ENCODE measurements around the gene PLK5.

Gene PLK5

GRCh38 chr19:1560286-1560882 lies 36.5 kb downstream of the PLK5 start:
- no peak for DNase-seq

- no peak for DNase-seq
Measured at GRCh38 chr19:1561236-1561842, 37.5 kb downstream of the PLK5 start.

- no peak for DNase-seq
Measured at GRCh38 chr19:1563251-1563650, 39.4 kb downstream of the PLK5 start.

- peak; percentile 69 for DNase-seq
Measured at GRCh38 chr19:1566392-1567115, 42.7 kb downstream of the PLK5 start.

- DNase-seq = no peak
Measured at GRCh38 chr19:1567116-1567847, 43.4 kb downstream of the PLK5 start.

- DNase-seq = no peak
Measured at GRCh38 chr19:1567848-1568227, 44.0 kb downstream of the PLK5 start.

- DNase-seq = peak; percentile 37
Measured at GRCh38 chr19:1568320-1569019, 44.6 kb downstream of the PLK5 start, which contains the start of gene MEX3D. MEX3D (minus strand) TSS chr19:1568325; CDS start chr19:1568058, 267 bp downstream.

GRCh38 chr19:1569997-1570396 lies 46.1 kb downstream of the PLK5 start:
- no peak for DNase-seq

- DNase-seq = no peak
Measured at GRCh38 chr19:1570836-1571235, 47.0 kb downstream of the PLK5 start.

- no peak for DNase-seq
Measured at GRCh38 chr19:1571358-1571757, 47.5 kb downstream of the PLK5 start.

- DNase-seq = no peak
Measured at GRCh38 chr19:1572795-1573194, 48.9 kb downstream of the PLK5 start.

- DNase-seq = no peak
Measured at GRCh38 chr19:1574354-1575136, 50.7 kb downstream of the PLK5 start.

GRCh38 chr19:1575323-1576241 lies 51.7 kb downstream of the PLK5 start:
- DNase-seq = no peak

GRCh38 chr19:1576242-1577089 lies 52.6 kb downstream of the PLK5 start:
- DNase-seq = no peak

GRCh38 chr19:1577090-1577928 lies 53.4 kb downstream of the PLK5 start:
- no peak for DNase-seq

- no peak for DNase-seq
Measured at GRCh38 chr19:1577929-1578618, 54.2 kb downstream of the PLK5 start.

GRCh38 chr19:1579222-1579621 lies 55.3 kb downstream of the PLK5 start:
- no peak for DNase-seq

- no peak for DNase-seq
Measured at GRCh38 chr19:1580382-1580781, 56.5 kb downstream of the PLK5 start.
